ENCODE results near the gene EFCAB6.

GRCh38 chr22:43840851-43841250 is 28.7 kb upstream of the EFCAB6 start:
- TF ChIP-seq CTCF (IDR thresholded peaks at IDR 0.05) (no peak), POLR2A (IDR thresholded peaks at IDR 0.05) (no peak)
